Gastroesophageal sphincter (tissue), 3 donors: ENCODE results near the gene ARHGAP12.

ENCODE experiments used
- POLR2AphosphoS5 ChIP-seq: sonication (generic); formaldehyde crosslinking; IDR thresholded peaks from one replicate; pipeline ENCODE4 v1.6.1; 2017; ENCODE audit warnings: antibody characterized with exemption
- TF ChIP-seq, protein P1 (sequence below), 4 experiments: fragments of 200-600 bp in 2 of 4; fragments of 450-650 bp in 2 of 4; sonication (generic) in 1 of 4; IDR thresholded peaks; one replicate each; pipeline ENCODE4 v1.5.1; 2017 to 2019; ENCODE audit warnings: antibody characterized with exemption in 4 of 4, mild to moderate bottlenecking in 2 of 4, moderate library complexity in 2 of 4

DNA sequence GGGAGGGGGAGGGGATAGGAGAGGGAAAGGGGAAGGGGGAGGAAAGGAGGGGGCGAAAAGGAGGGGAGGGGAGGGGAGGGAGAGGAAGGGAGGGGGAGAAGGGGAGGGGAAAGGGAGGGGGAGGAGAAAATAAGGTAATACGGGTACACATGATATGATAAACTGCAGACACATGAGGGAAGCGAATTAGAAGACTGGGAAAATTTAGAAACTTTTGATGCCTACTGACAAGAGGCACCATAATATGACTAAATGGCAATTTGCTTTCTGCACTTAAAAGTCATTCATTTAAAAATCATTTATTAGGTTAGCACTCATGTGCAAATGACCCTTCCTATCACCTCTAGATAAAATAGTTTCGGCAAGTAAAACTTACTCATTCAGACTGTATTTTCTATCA lies 73.6 kb downstream of the ARHGAP12 start:
- TF ChIP-seq, protein P1, sequence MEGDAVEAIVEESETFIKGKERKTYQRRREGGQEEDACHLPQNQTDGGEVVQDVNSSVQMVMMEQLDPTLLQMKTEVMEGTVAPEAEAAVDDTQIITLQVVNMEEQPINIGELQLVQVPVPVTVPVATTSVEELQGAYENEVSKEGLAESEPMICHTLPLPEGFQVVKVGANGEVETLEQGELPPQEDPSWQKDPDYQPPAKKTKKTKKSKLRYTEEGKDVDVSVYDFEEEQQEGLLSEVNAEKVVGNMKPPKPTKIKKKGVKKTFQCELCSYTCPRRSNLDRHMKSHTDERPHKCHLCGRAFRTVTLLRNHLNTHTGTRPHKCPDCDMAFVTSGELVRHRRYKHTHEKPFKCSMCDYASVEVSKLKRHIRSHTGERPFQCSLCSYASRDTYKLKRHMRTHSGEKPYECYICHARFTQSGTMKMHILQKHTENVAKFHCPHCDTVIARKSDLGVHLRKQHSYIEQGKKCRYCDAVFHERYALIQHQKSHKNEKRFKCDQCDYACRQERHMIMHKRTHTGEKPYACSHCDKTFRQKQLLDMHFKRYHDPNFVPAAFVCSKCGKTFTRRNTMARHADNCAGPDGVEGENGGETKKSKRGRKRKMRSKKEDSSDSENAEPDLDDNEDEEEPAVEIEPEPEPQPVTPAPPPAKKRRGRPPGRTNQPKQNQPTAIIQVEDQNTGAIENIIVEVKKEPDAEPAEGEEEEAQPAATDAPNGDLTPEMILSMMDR (IDR thresholded peaks at IDR 0.05), result no peak
- no peak for TF ChIP-seq POLR2AphosphoS5
